GM23338 (cell line): ENCODE data around the gene CELA3A. TPM values are rescaled to one million over a fixed set of nuclear protein-coding genes. Genes with fewer than 3 reads are reported as not detected.

Experiments used
- ATAC-seq: fragments of 200-7000 bp; cut with Tn5 transposase; 3 replicates; pipeline ENCODE4 v1.9.1; 2020
- DNase-seq: peaks from one replicate; pipeline ENCODE4 v3.0.0-alpha.2; 2015; ENCODE audit warnings: low spot score
- H2AFZ ChIP-seq: fragments of 200-600 bp; sonication (generic); 2 replicates; pipeline ENCODE4 v1.8.0; 2016; ENCODE audit warnings: antibody characterized with exemption, mild to moderate bottlenecking, moderate library complexity
- H3F3A ChIP-seq: fragments of 200-600 bp; sonication (generic); replicated peaks from 2 replicates; pipeline ENCODE4 v1.8.0; 2017; ENCODE audit warnings: antibody characterized with exemption, mixed run types, low read depth
- H3K27ac ChIP-seq: fragments of 200-600 bp; sonication (generic); 2 replicates; pipeline ENCODE4 v1.6.1; 2016; ENCODE audit warnings: low read depth
- H3K27me3 ChIP-seq: fragments of 200-600 bp; sonication (generic); 2 replicates; pipeline ENCODE4 v1.8.0; 2016; ENCODE audit warnings: mild to moderate bottlenecking, mixed run types, moderate library complexity; ENCODE audit not compliant: insufficient read depth
- H3K36me3 ChIP-seq: fragments of 200-600 bp; sonication (generic); 2 replicates; pipeline ENCODE4 v1.8.0; 2016; ENCODE audit warnings: mild to moderate bottlenecking; ENCODE audit not compliant: insufficient read depth
- H3K4me1 ChIP-seq: fragments of 200-600 bp; sonication (generic); 2 replicates; pipeline ENCODE4 v1.8.0; 2016; ENCODE audit warnings: mild to moderate bottlenecking, moderate library complexity; ENCODE audit not compliant: insufficient read depth
- H3K4me2 ChIP-seq: fragments of 200-600 bp; sonication (generic); 2 replicates; pipeline ENCODE4 v1.7.1; 2017; ENCODE audit warnings: mixed run types
- H3K4me3 ChIP-seq: fragments of 200-600 bp; sonication (generic); 2 replicates; pipeline ENCODE4 v1.6.1; 2016; ENCODE audit warnings: mixed run types
- H3K79me2 ChIP-seq: fragments of 200-600 bp; sonication (generic); replicated peaks from 2 replicates; pipeline ENCODE4 v1.8.0; 2017; ENCODE audit warnings: mild to moderate bottlenecking; ENCODE audit not compliant: insufficient read depth
- H3K9me2 ChIP-seq: fragments of 200-600 bp; sonication (generic); 2 replicates; pipeline ENCODE4 v1.8.0; 2017; ENCODE audit not compliant: insufficient read depth
- H4K20me1 ChIP-seq: fragments of 200-600 bp; sonication (generic); replicated peaks from 2 replicates; pipeline ENCODE4 v1.8.0; 2017; ENCODE audit warnings: mild to moderate bottlenecking; ENCODE audit not compliant: insufficient read depth
- H3K27ac Mint-ChIP-seq: 2 replicates; pipeline ENCODE4 v1.8.0; 2020; ENCODE audit warnings: inconsistent platforms, mild to moderate bottlenecking, moderate library complexity, mixed read lengths
- H3K27me3 Mint-ChIP-seq: 3 replicates; pipeline ENCODE4 v1.8.0; 2022; ENCODE audit warnings: low read depth, mild to moderate bottlenecking, moderate library complexity, mixed read lengths, inconsistent platforms; ENCODE audit not compliant: insufficient read depth, poor library complexity
- H3K36me3 Mint-ChIP-seq: 3 replicates; pipeline ENCODE4 v1.8.0; 2021; ENCODE audit warnings: low read depth, mild to moderate bottlenecking, inconsistent platforms, moderate library complexity, mixed read lengths
- H3K4me1 Mint-ChIP-seq: 3 replicates; pipeline ENCODE4 v1.8.0; 2020; ENCODE audit warnings: mild to moderate bottlenecking, inconsistent platforms, mixed read lengths
- H3K4me3 Mint-ChIP-seq: 3 replicates; pipeline ENCODE4 v1.8.0; 2021; ENCODE audit warnings: moderate library complexity, mild to moderate bottlenecking, inconsistent platforms, mixed read lengths
- H3K9me3 Mint-ChIP-seq: 3 replicates; pipeline ENCODE4 v1.8.0; 2020; ENCODE audit warnings: moderate library complexity, mild to moderate bottlenecking, inconsistent platforms, mixed read lengths
- CREB1 ChIP-seq: fragments of 250-450 bp; sonication (Bioruptor Pico); IDR thresholded peaks from 2 replicates; pipeline ENCODE4 v1.5.0; 2020; ENCODE audit warnings: low read depth, mild to moderate bottlenecking, moderate library complexity
- ETS1 ChIP-seq: IDR thresholded peaks from 2 replicates; pipeline ENCODE4 v1.6.1; 2016; ENCODE audit warnings: antibody characterized with exemption
- EZH2 ChIP-seq: fragments of 200-600 bp; sonication (generic); IDR thresholded peaks from one replicate; pipeline ENCODE4 v1.8.0; 2017; ENCODE audit warnings: antibody characterized with exemption, mild to moderate bottlenecking, low read depth; ENCODE audit not compliant: unreplicated experiment
- EZH2phosphoT487 ChIP-seq: fragments of 200-600 bp; sonication (generic); IDR thresholded peaks from one replicate; pipeline ENCODE4 v1.8.1; 2018; ENCODE audit warnings: antibody characterized with exemption; ENCODE audit not compliant: unreplicated experiment
- JUNB ChIP-seq: IDR thresholded peaks from one replicate; pipeline ENCODE4 v1.6.1; 2016; ENCODE audit warnings: antibody characterized with exemption; ENCODE audit not compliant: unreplicated experiment
- POLR2AphosphoS5 ChIP-seq: IDR thresholded peaks from 2 replicates; pipeline ENCODE4 v1.6.1; 2016; ENCODE audit warnings: antibody characterized with exemption, low read depth
- REST ChIP-seq: IDR thresholded peaks from one replicate; pipeline ENCODE4 v1.6.1; 2018; ENCODE audit warnings: antibody characterized with exemption; ENCODE audit not compliant: unreplicated experiment
- STAT1 ChIP-seq: IDR thresholded peaks from one replicate; pipeline ENCODE4 v1.6.1; 2016; ENCODE audit warnings: antibody characterized with exemption; ENCODE audit not compliant: unreplicated experiment
- ZNF114 ChIP-seq: fragments of 250-450 bp; sonication (Bioruptor Pico); IDR thresholded peaks from 2 replicates; pipeline ENCODE4 v1.5.0; 2020; ENCODE audit warnings: mild to moderate bottlenecking, moderate library complexity
- ZNF331 ChIP-seq: fragments of 250-450 bp; sonication (Bioruptor Pico); IDR thresholded peaks from 2 replicates; pipeline ENCODE4 v1.5.0; 2020; ENCODE audit warnings: low read depth, mild to moderate bottlenecking, moderate library complexity
- ZNF462 ChIP-seq: fragments of 250-450 bp; sonication (Bioruptor Pico); IDR thresholded peaks from 2 replicates; pipeline ENCODE4 v1.5.0; 2020; ENCODE audit warnings: mild to moderate bottlenecking, moderate library complexity
- polyA plus RNA-seq: library from polyadenylated mRNA; unstranded; fragments of >200 nt; fragmentation: Nextera tagmentation; extraction: Ambion mirVana; gene quantifications from 2 replicates; pipeline ENCODE4 v1.2.1, GENCODE V29; 2016
- total RNA-seq: library from RNA; depleted of rRNA; stranded (reverse); fragments of >200 nt; shearing (Covaris generic); gene quantifications from 2 replicates; pipeline ENCODE4 v1.2.3, GENCODE V29; 2014

Gene CELA3A
- total and polyA plus RNA-seq, 2 experiments from 2014 or later: not detected

- no peaks in the 10 kb centered on the region for H3K27me3 ChIP-seq
- H3K79me2 ChIP-seq: peaks cover 96% of the 10 kb centered on the region
- DNase-seq (no peak), ATAC-seq (no peak)
- no peaks in the 10 kb centered on the region for H3K9me2 ChIP-seq
- Mint-ChIP-seq H3K27me3 (peaks cover 6% of the 10 kb centered on the region), H3K4me1 (peaks cover 14% of the 10 kb centered on the region), H3K36me3 (peaks cover 20% of the 10 kb centered on the region; the same call in 2 of the 3 replicates), H3K27ac (no peak overlapping the region), H3K4me3 (no peak overlapping the region), H3K9me3 (no peaks in the 10 kb centered on the region)
- H3K36me3 ChIP-seq: no peaks in the 10 kb centered on the region; the same call in 1 of the 2 replicates
- H3K4me1 ChIP-seq: peaks cover 24% of the 10 kb centered on the region
- no peak overlapping the region for H2AFZ ChIP-seq
- TF ChIP-seq STAT1: no peak
- TF ChIP-seq JUNB: no peak
- TF ChIP-seq ZNF462 (CRISPR knock-in tag): no peak
- TF ChIP-seq CREB1: no peak
- TF ChIP-seq ETS1: no peak
- no peak for TF ChIP-seq EZH2
- no peak for TF ChIP-seq ZNF331 (CRISPR knock-in tag)
- TF ChIP-seq REST: no peak
- TF ChIP-seq ZNF114: no peak
- no peak for TF ChIP-seq POLR2AphosphoS5
- no peak for TF ChIP-seq EZH2phosphoT487
- H4K20me1 ChIP-seq: peaks cover 46% of the 10 kb centered on the region
- H3K27ac ChIP-seq: no peak overlapping the region
- H3F3A ChIP-seq: peaks cover 5% of the 10 kb centered on the region; the same call in 1 of the 2 replicates
- H3K4me2 ChIP-seq: no peak overlapping the region
- no peak overlapping the region for H3K4me3 ChIP-seq
These were observed 56.4 kb downstream of the CELA3A start for GRCh38 chr1:22057861-22058260.
